MM.1S (cell line): ENCODE measurements around the gene OBSCN.

Experiments used
- CTCF ChIP-seq: fragments of 300-600 bp; sonication (generic); IDR thresholded peaks from 2 replicates; pipeline ENCODE4 v1.5.1; 2016; ENCODE audit warnings: antibody characterized with exemption, low read length, mixed read lengths
- EZH2phosphoT487 ChIP-seq: fragments of 300-600 bp; sonication (generic); IDR thresholded peaks from 2 replicates; pipeline ENCODE4 v1.6.1; 2018; ENCODE audit warnings: antibody characterized with exemption, low read length

GRCh38 chr1:228303596-228303995 is 95.8 kb downstream of the OBSCN start:
- TF ChIP-seq CTCF = no peak
- no peak for TF ChIP-seq EZH2phosphoT487
